Caco-2 (cell line): ENCODE results near the gene PCNX3. TPM values are rescaled to one million over a fixed set of nuclear protein-coding genes. Genes with fewer than 3 reads are reported as not detected.

Experiments
- BruUV-seq: library from RNA; stranded (reverse); fragments of 400-500 nt; replicated peaks from 2 replicates; lab custom pipeline; 2021; lab: Mats Ljungman, UMichigan
- CTCF ChIA-PET: fragments of 300-600 bp; sonication (Branson Sonifier 250); formaldehyde crosslinking; loops from one replicate; lab custom pipeline; 2022; ENCODE audit warnings: antibody characterized with exemption; lab: Charles Lee
- POLR2A ChIA-PET: fragments of 300-600 bp; sonication (Branson Sonifier 250); formaldehyde crosslinking; loops from one replicate; lab custom pipeline; 2022; ENCODE audit warnings: antibody characterized with exemption; lab: Charles Lee
- DNase-seq, 2 experiments: peaks; one replicate each; pipeline versions ENCODE4 v3.0.0 to v3.0.0-alpha.2; 2020 to 2022
- H3K27me3 ChIP-seq: replicated peaks from 2 replicates; pipeline ENCODE4 v1.6.0; 2011; ENCODE audit warnings: low read length; ENCODE audit not compliant: control insufficient read depth, insufficient read depth
- H3K36me3 ChIP-seq: 2 replicates; pipeline ENCODE4 v1.5.1; 2011; ENCODE audit warnings: low read length; ENCODE audit not compliant: control insufficient read depth, insufficient read depth
- H3K4me1 ChIP-seq: fragments of 250-450 bp; sonication (Bioruptor Pico); 2 replicates; pipeline ENCODE4 v1.5.1; 2020; ENCODE audit warnings: mild to moderate bottlenecking
- H3K4me3 ChIP-seq: 2 replicates; pipeline ENCODE4 v1.5.1; 2011; ENCODE audit warnings: low read depth, mild to moderate bottlenecking, control low read depth, low read length
- H3K9me3 ChIP-seq: fragments of 250-450 bp; sonication (Bioruptor Pico); 2 replicates; pipeline ENCODE4 v1.5.1; 2020; ENCODE audit warnings: mild to moderate bottlenecking, moderate library complexity
- H3K27ac Mint-ChIP-seq: one replicate; pipeline ENCODE4 v1.8.0; 2022; ENCODE audit warnings: mixed read lengths; ENCODE audit not compliant: unreplicated experiment
- H3K27me3 Mint-ChIP-seq: one replicate; pipeline ENCODE4 v1.8.0; 2022; ENCODE audit warnings: mixed read lengths; ENCODE audit not compliant: insufficient read depth, unreplicated experiment
- H3K36me3 Mint-ChIP-seq: one replicate; pipeline ENCODE4 v1.8.0; 2022; ENCODE audit warnings: mild to moderate bottlenecking, mixed read lengths; ENCODE audit not compliant: insufficient read depth, unreplicated experiment
- H3K4me1 Mint-ChIP-seq: one replicate; pipeline ENCODE4 v1.8.0; 2022; ENCODE audit warnings: low read depth, mixed read lengths; ENCODE audit not compliant: unreplicated experiment
- H3K4me3 Mint-ChIP-seq: one replicate; pipeline ENCODE4 v1.8.0; 2022; ENCODE audit warnings: mild to moderate bottlenecking, moderate library complexity, mixed read lengths; ENCODE audit not compliant: unreplicated experiment
- H3K9me3 Mint-ChIP-seq: one replicate; pipeline ENCODE4 v1.8.0; 2022; ENCODE audit warnings: mixed read lengths; ENCODE audit not compliant: unreplicated experiment
- CTCF ChIP-seq, 2 experiments: fragments of 200-600 bp in 1 of 2; IDR thresholded peaks; 1 replicate in 1 of 2; 2 replicates in 1 of 2; pipeline versions ENCODE4 v1.5.1 to v1.8.0; 2011 to 2022; ENCODE audit warnings: antibody characterized with exemption in 1 of 2, control low read depth in 1 of 2, inconsistent platforms in 1 of 2, low read depth in 1 of 2, low read length in 1 of 2, mild to moderate bottlenecking in 1 of 2, moderate library complexity in 1 of 2; ENCODE audit not compliant: insufficient read depth in 1 of 2, severe bottlenecking in 1 of 2, unreplicated experiment in 1 of 2
- intact Hi-C: fragments of 100-400 bp; cut with micrococcal nuclease; formaldehyde crosslinking; loops from one replicate; pipeline ENCODE4 v1.10.0; 2022; ENCODE audit not compliant: unreplicated experiment
- total RNA-seq: library from RNA; stranded (reverse); gene quantifications from 2 replicates; pipeline ENCODE4 v1.2.3, GENCODE V29; 2022

The PCNX3 gene
- total RNA-seq, 1 experiment from 2014 or later = 52.7 TPM

GRCh38 chr11:65589444-65590239, 25.9 kb upstream of the PCNX3 start:
- Histone ChIP-seq H3K9me3 (no peaks in the 10 kb centered on the region), H3K4me3 (no peak overlapping the region), H3K27me3 (no peaks in the 10 kb centered on the region), H3K4me1 (peaks cover 5% of the 10 kb centered on the region; the same call in 1 of the 2 replicates), H3K36me3 (peaks cover 1% of the 10 kb centered on the region; the same call in 1 of the 2 replicates)
- no peak for DNase-seq
- H3K27me3 Mint-ChIP-seq = no peaks in the 10 kb centered on the region
- BruUV-seq = no TSS peak
- no peak overlapping the region for H3K4me3 Mint-ChIP-seq
- H3K27ac Mint-ChIP-seq = no peak overlapping the region
- H3K9me3 Mint-ChIP-seq = no peaks in the 10 kb centered on the region
- intact Hi-C loops = no loop called here
- H3K4me1 Mint-ChIP-seq = no peaks in the 10 kb centered on the region
- ChIA-PET POLR2A (no interaction called here), CTCF (interaction anchor here (0.6 kb wide), 1 partner anchor 74 kb away, joined by 3 read pairs; no protein-coding TSS in a partner anchor)
- TF ChIP-seq CTCF (IDR thresholded peaks at IDR 0.05; ENCODE audit: insufficient read depth in 1 of 2, low read depth in 1 of 2, low read length in 1 of 2, severe bottlenecking in 1 of 2, unreplicated experiment in 1 of 2) = no peak
- H3K36me3 Mint-ChIP-seq = peaks cover 4% of the 10 kb centered on the region

- Histone ChIP-seq H3K4me1 (peaks cover 5% of the 10 kb centered on the region; the same call in 1 of the 2 replicates), H3K36me3 (peaks cover 1% of the 10 kb centered on the region; the same call in 1 of the 2 replicates), H3K9me3 (no peaks in the 10 kb centered on the region), H3K27me3 (no peaks in the 10 kb centered on the region), H3K4me3 (no peak overlapping the region)
- no TSS peak for BruUV-seq
- H3K27me3 Mint-ChIP-seq = no peaks in the 10 kb centered on the region
- intact Hi-C loops = no loop called here
- TF ChIP-seq CTCF (IDR thresholded peaks at IDR 0.05; ENCODE audit: insufficient read depth in 1 of 2, low read depth in 1 of 2, low read length in 1 of 2, severe bottlenecking in 1 of 2, unreplicated experiment in 1 of 2) = no peak
- H3K36me3 Mint-ChIP-seq = peaks cover 4% of the 10 kb centered on the region
- H3K4me3 Mint-ChIP-seq = no peak overlapping the region
- no peak for DNase-seq
- no peaks in the 10 kb centered on the region for H3K4me1 Mint-ChIP-seq
- ChIA-PET POLR2A (no interaction called here), CTCF (interaction anchor here (0.6 kb wide), 1 partner anchor 73 kb away, joined by 3 read pairs; no protein-coding TSS in a partner anchor)
- H3K9me3 Mint-ChIP-seq = no peaks in the 10 kb centered on the region
- H3K27ac Mint-ChIP-seq = no peak overlapping the region
Observed at GRCh38 chr11:65590240-65590738, 25.3 kb upstream of the PCNX3 start.
